Progenitor cell of endocrine pancreas (in vitro differentiated cells): ENCODE data around the gene PPARG. TPM values are rescaled to one million over a fixed set of nuclear protein-coding genes. Genes with fewer than 3 reads are reported as not detected.

Source experiments
- DNase-seq: peaks from one replicate; pipeline ENCODE4 v3.0.0; 2021; ENCODE audit warnings: low spot score; ENCODE audit not compliant: unreplicated experiment
- H3K27ac Mint-ChIP-seq: 2 replicates; pipeline ENCODE4 v1.8.0; 2021; ENCODE audit warnings: mild to moderate bottlenecking, moderate library complexity, mixed read lengths
- H3K27me3 Mint-ChIP-seq: 2 replicates; pipeline ENCODE4 v1.8.0; 2021; ENCODE audit warnings: mixed read lengths
- H3K36me3 Mint-ChIP-seq: 2 replicates; pipeline ENCODE4 v1.8.0; 2022; ENCODE audit warnings: mixed read lengths; ENCODE audit not compliant: insufficient read depth
- H3K4me1 Mint-ChIP-seq: 2 replicates; pipeline ENCODE4 v1.8.0; 2021; ENCODE audit warnings: low read depth, mixed read lengths
- H3K4me3 Mint-ChIP-seq: 2 replicates; pipeline ENCODE4 v1.8.0; 2021; ENCODE audit warnings: low read depth, mild to moderate bottlenecking, moderate library complexity, mixed read lengths
- H3K9me3 Mint-ChIP-seq: 2 replicates; pipeline ENCODE4 v1.8.0; 2021; ENCODE audit warnings: low read depth, mixed read lengths
- total RNA-seq: library from RNA; stranded (reverse); gene quantifications from 2 replicates; pipeline ENCODE4 v1.2.1, GENCODE V29; 2021
- TF ChIP-seq, protein P1 (sequence below): fragments of 200-600 bp; sonication (generic); IDR thresholded peaks from one replicate; pipeline ENCODE4 v1.5.0; 2021; ENCODE audit warnings: antibody characterized with exemption, mild to moderate bottlenecking; ENCODE audit not compliant: unreplicated experiment

PPARG gene
- total RNA-seq, 1 donor from 2014 or later, result 17.1 TPM

GRCh38 chr3:12437861-12438260, 149.0 kb downstream of the PPARG start:
- Mint-ChIP-seq H3K27me3 (no peaks in the 10 kb centered on the region), H3K27ac (no peak overlapping the region), H3K9me3 (no peaks in the 10 kb centered on the region), H3K4me3 (no peak overlapping the region), H3K4me1 (no peaks in the 10 kb centered on the region), H3K36me3 (peaks cover 6% of the 10 kb centered on the region)
- TF ChIP-seq, protein P1, sequence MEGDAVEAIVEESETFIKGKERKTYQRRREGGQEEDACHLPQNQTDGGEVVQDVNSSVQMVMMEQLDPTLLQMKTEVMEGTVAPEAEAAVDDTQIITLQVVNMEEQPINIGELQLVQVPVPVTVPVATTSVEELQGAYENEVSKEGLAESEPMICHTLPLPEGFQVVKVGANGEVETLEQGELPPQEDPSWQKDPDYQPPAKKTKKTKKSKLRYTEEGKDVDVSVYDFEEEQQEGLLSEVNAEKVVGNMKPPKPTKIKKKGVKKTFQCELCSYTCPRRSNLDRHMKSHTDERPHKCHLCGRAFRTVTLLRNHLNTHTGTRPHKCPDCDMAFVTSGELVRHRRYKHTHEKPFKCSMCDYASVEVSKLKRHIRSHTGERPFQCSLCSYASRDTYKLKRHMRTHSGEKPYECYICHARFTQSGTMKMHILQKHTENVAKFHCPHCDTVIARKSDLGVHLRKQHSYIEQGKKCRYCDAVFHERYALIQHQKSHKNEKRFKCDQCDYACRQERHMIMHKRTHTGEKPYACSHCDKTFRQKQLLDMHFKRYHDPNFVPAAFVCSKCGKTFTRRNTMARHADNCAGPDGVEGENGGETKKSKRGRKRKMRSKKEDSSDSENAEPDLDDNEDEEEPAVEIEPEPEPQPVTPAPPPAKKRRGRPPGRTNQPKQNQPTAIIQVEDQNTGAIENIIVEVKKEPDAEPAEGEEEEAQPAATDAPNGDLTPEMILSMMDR, result no peak
- no peak for DNase-seq

DNA sequence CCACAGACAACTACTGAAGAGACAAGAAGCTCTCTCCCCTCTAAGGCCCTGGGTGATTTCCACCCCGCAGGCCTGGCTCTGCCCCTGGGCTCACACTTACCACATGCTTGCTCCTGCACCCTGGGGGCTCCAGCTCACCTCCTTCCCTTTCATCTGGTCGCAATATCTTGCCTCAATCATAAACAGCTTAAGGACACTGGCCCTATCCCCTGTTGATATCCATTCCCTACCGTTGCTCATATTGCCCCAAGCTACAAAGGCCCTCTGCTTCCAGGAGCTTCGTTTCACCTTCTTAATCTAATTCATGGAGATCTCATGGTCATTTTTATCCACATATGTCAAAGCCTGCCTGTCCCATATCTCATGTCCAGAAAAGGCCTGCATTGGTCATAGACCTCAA, 149.4 kb downstream of the PPARG start:
- peaks cover 5% of the 10 kb centered on the region for H3K4me1 Mint-ChIP-seq
- no peaks in the 10 kb centered on the region for H3K27me3 Mint-ChIP-seq
- TF ChIP-seq, protein P1, result no peak
- H3K27ac Mint-ChIP-seq, result no peak overlapping the region
- no peaks in the 10 kb centered on the region for H3K9me3 Mint-ChIP-seq
- H3K36me3 Mint-ChIP-seq, result peaks cover 6% of the 10 kb centered on the region
- no peak overlapping the region for H3K4me3 Mint-ChIP-seq
- DNase-seq, result no peak

DNA sequence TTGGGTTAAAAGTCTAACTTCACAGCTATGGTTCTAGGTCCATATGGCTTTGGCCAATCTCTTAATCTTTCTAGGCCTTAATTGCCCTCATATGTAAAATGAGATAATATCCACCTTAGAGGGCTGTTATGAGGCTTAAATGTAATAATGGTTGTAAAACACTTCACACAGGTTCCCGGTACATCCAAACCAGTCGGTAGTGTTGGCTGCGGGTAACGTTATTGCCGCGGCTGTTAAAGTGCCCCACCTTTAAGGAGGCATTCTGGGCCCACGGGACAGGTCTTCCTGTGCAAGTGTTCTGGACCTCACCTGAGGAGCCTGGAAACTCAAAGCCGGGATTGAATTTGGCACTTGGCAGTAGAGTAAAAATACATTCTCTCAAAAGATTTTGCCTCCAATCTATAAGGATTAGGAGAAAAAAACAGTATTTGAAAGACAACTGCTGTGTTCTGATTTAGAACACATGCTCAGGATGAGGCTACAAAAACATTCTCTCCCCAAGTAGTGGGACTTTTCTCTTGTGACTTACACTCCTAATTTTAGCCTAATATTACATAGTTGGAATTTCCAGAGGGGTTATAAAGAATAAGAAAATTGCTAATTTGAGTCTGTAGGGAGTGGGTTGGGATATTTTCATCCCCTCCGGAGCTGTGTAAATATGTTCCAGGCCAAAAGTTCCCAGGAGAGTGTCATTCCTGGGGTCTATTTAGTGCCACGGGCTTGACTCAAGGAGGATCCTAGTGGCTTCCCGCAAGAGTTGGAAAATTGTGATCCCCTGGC, 150.5 kb downstream of the PPARG start:
- Mint-ChIP-seq H3K4me3 (no peak overlapping the region), H3K27ac (no peak overlapping the region), H3K9me3 (no peaks in the 10 kb centered on the region), H3K27me3 (no peaks in the 10 kb centered on the region), H3K36me3 (peaks cover 3% of the 10 kb centered on the region), H3K4me1 (peaks cover 15% of the 10 kb centered on the region)
- no peak for DNase-seq
- TF ChIP-seq, protein P1, result no peak

DNA sequence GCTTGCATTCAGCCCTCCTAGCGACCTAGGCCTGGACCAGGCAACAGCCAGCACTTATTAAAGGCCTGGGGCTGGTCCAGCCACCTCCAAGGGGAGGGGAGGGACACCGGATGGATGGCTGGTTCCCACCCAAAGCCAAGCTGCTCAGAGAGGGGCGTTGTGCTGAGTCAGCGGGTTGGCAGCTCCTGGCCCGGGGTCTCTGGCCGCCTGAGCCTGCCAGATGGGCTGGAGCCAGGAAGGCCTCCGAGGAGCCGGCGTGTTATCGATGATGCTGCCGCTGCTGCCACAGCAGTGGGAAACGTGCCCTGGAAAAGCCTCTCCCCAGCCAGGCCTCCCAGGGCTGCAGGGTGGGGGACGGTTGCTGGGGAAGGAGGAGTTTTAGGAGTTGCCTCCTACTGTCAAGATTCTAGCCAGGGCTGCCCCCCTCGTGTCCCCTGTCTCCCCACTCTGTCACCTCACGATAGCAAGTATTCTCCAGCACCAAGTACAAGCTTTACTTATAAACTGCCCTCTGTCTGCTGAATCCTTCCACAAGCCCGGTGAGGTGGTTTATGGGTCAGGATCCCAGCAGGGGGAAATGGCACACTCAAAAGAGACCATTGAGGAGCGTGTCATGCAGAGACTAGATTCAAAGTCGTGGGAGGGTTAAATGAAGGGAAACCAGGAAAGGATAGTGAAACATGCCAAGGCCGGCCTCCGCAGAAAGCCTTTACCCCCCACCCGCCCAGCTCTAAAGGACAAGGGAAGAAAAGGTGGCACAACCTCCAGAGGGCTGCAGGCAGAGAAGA, 152.3 kb downstream of the PPARG start:
- H3K27ac Mint-ChIP-seq, result no peak overlapping the region
- H3K36me3 Mint-ChIP-seq, result no peaks in the 10 kb centered on the region
- H3K4me1 Mint-ChIP-seq, result peaks cover 31% of the 10 kb centered on the region
- TF ChIP-seq, protein P1, result no peak
- H3K4me3 Mint-ChIP-seq, result no peak overlapping the region
- DNase-seq, result no peak
- no peaks in the 10 kb centered on the region for H3K27me3 Mint-ChIP-seq
- no peaks in the 10 kb centered on the region for H3K9me3 Mint-ChIP-seq

GRCh38 chr3:12442654-12443501, 154.0 kb downstream of the PPARG start:
- H3K9me3 Mint-ChIP-seq, result no peaks in the 10 kb centered on the region
- peak overlapping the region; percentile 51 for H3K27ac Mint-ChIP-seq
- DNase-seq, result no peak
- peaks cover 32% of the 10 kb centered on the region for H3K4me1 Mint-ChIP-seq
- H3K36me3 Mint-ChIP-seq, result no peaks in the 10 kb centered on the region
- TF ChIP-seq, protein P1, result no peak
- no peak overlapping the region for H3K4me3 Mint-ChIP-seq
- no peaks in the 10 kb centered on the region for H3K27me3 Mint-ChIP-seq
